Coronary artery (tissue), 2 donors: ENCODE measurements around the gene STARD9.

Source experiments
- DNase-seq: peaks from one replicate; pipeline ENCODE4 v3.0.0-alpha.2; 2017; ENCODE audit warnings: low spot score
- H3K27ac ChIP-seq, 2 donors: fragments of 200-600 bp; sonication (generic); one replicate each; pipeline ENCODE4 v1.5.1; 2016 to 2019
- H3K4me3 ChIP-seq: fragments of 200-600 bp; sonication (generic); 2 replicates; pipeline ENCODE4 v1.5.1; 2016; ENCODE audit warnings: mild to moderate bottlenecking, moderate library complexity
- CTCF ChIP-seq: fragments of 200-600 bp; sonication (generic); IDR thresholded peaks from one replicate; pipeline ENCODE4 v1.5.1; 2019; ENCODE audit warnings: antibody characterized with exemption

The STARD9 gene

DNA sequence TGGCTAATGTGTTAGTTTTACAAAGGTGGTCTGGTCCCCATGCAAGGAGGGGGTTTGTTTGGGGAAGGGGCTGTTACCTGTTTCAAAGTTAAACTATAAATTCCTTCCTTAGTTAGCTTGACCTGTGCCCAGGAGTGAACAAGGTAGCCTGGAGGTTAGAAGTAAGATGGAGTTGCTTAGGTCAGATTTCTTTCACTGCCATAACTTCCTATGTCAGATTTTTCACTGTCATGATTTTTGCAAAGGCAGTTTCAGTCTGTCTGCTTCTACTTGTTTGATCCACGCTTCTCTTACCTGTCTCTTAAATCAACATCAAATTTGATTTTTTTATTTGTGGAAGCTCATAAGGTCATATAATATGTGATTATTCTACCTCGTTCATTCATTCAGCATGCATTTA is 28.6 kb downstream of the STARD9 start:
- Histone ChIP-seq H3K27ac (no peak overlapping the region), H3K4me3 (no peak overlapping the region)
- no peak for DNase-seq
- no peak for TF ChIP-seq CTCF

DNA sequence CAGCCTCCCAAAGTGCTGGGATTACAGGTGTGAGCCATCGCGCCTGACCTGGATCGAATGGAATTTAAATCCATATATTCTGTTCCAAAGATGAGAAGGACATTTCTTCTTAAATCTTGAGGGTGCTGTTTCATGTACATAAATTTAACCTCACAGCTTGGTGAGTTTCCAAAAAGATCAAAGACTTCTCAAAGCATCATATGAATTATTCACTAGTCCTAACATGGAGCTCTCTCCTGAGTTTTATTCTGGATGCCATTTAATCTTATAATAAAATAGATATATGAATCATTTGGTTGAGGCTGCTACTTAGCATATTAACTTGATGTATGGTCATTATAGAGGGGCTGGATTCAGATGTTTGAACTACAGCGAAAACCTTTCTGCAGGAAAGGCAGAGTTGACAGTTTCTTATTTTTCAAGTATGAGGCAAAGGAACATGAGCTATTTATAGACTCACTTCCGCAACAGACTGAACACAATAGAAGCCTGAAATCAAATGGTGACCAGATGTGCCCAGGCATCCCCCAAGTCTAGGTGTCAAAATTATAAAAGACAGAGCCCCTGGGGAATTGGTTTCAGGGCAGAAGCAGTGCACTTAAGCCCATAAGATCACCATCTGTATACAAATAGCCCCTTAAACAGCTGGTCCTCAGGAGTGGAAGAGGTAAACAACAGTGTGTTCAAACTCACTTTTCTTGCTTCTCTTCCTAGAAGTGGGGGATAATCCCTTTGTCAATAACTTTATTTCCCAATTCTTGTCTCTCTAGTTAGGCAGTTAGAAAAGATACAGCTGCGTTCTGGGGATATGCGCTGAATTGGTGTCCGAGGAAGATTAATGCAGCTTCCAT is 29.7 kb downstream of the STARD9 start:
- no peak for DNase-seq
- Histone ChIP-seq H3K4me3 (peak overlapping the region; percentile 4), H3K27ac (peak overlapping the region; percentile 11 to 55)

GRCh38 chr15:42605796-42606195 is 30.4 kb downstream of the STARD9 start:
- peak overlapping the region; percentile 4 for H3K4me3 ChIP-seq
- TF ChIP-seq CTCF = no peak
- no peak for DNase-seq
- peak overlapping the region; percentile 11 to 55 for H3K27ac ChIP-seq

More for the DNA sequence above, 29.7 kb downstream of the STARD9 start:
- no peak for TF ChIP-seq CTCF

DNA sequence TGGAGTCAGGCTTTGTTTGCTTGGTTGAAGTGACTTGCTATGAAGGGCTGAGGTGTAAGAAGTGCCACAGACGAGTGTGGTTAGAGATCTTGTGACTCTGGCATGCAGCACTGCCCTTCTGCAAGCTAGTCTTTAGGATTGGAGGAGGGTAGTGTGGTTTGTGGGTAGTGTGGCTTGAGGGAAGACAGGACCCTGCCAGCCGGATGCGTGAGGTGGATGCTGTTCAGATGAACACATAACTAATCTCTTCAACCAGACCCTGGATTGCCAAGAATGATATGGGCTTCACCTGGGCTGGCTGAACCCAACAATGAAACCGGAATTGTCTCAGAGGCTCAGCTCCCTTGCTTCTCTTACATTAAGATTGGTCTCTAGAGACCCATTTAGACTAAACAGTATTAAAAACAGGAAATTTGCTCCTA is 32.7 kb downstream of the STARD9 start:
- DNase-seq = no peak
- no peak for TF ChIP-seq CTCF
- Histone ChIP-seq H3K27ac (peak overlapping the region in 1 of 2 donors; percentile 23), H3K4me3 (no peak overlapping the region)

GRCh38 chr15:42608752-42609488 is 33.5 kb downstream of the STARD9 start:
- Histone ChIP-seq H3K4me3 (no peak overlapping the region), H3K27ac (peak overlapping the region in 1 of 2 donors; percentile 0)
- no peak for DNase-seq
- no peak for TF ChIP-seq CTCF

GRCh38 chr15:42611532-42611931 is 36.1 kb downstream of the STARD9 start:
- Histone ChIP-seq H3K27ac (no peak overlapping the region), H3K4me3 (no peak overlapping the region)
- no peak for DNase-seq
- TF ChIP-seq CTCF = no peak
